HG02571 (cell line): ENCODE measurements around the gene CEP290.
A peak's percentile ranks its signal among the peaks of the same experiment; 100 is the strongest.
"Not testable (repeated sequence)": the region's sequence is repeated elsewhere in the genome, so short reads cannot be mapped to it uniquely, and the experiment has no call there.

Source experiments
- ATAC-seq: cut with Tn5 transposase; IDR thresholded peaks from one replicate; pipeline ENCODE4 v1.9.1; 2021; ENCODE audit warnings: mild to moderate bottlenecking, moderate library complexity; ENCODE audit not compliant: unreplicated experiment

Gene CEP290

DNA sequence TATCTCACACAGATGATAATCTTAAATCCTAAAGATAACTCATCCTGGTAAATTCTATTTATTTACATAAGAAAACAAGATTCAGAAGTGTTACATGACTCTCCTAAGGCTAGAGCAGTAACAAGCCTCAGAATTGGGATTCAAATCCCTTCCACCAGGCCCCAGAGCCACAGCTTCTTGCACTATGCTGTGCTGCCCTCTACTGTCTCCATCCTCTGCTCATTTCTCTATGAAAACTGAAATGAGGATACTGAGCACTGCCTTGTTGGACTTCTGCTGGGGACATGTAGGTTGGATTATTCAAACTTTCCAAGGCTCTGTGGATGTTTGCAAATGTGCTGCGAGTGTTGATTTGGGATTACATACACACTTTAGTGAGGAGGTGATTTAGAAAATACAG lies 89.2 kb downstream of the CEP290 start:
- ATAC-seq: no peak

DNA sequence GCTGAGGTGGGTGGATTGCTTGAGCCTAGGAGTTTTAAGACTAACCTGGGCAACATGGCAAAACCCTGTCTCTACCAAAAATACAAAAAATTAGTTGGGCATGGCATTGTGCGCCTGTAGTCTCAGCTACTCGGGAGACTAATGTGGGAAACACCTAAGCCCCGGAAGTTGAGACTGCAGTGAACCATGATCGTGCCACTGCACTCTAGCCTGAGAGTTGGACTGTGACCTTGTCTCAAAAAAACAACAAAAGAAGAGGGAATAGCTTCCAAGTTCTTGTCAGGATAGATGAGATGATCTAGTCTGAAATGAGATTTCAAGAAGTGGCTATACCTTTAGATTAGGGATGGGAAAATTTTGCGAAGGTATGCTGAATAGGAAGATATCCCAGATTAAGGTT lies 97.9 kb downstream of the CEP290 start:
- ATAC-seq: no peak

DNA sequence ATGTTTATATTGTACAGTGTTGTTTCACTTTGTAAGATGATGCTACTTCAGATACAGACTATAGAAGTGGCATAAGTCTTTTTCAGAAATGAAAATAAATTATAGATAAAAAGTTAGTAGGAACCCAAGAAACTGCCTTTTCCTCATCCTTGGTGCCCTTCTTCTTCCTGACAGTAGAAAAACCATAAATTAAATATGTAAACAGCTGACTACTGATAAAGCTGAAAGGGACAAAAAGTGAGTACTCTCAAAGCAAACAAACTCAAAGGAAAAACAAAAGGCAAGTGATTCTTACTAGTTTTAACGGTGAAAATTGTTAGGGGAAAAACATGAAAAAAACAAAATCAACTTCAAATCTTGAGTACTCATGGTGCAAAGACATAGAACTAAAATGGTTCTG lies 104.1 kb downstream of the CEP290 start:
- no peak for ATAC-seq

DNA sequence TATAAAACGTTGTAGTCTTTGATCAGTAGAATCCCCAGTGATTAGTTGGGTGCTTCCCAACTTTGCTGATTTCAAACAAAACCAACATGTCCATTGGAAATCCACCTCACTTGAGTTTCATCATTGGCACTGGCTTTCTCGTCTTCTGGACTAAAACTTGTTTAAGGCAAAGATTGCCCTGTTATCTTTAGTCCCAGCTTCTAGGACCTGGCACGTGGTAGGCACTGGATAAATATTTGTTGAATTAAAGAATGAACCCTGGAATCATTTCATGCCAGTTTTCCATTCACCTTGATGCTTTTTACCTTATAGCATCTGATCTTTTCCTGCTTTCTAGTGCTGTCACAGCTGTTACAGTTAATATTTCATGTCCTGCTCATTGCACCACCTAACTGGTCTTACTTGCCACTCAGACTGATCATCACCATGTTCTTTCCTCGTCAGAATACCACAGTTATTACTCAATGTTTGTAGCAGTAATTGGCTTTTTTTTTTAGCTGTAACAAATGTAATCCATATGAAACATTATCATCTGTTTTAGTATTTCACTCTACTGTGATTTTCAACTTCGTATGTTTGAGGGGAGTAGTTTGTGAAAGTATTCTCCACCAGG lies 105.4 kb downstream of the CEP290 start:
- no peak for ATAC-seq

DNA sequence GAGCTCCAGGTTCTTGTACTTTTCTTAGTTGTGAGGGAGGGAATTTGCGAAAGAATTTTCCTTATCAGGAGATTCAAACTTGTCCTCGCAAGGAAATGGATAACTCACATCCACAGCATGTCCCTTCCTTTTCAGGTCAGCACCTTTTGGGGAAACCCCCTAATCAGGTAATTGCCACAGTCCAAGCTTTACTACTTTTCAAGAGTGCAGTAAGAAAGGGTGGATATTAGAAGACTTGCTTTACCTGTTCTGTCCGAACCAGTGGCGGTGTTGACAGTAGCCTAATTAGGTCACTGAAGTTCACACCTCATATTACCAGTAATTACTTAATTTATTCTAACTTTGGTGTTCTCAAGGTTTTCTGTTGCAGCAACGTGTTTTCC lies 106.0 kb downstream of the CEP290 start:
- peak; percentile 19 for ATAC-seq

DNA sequence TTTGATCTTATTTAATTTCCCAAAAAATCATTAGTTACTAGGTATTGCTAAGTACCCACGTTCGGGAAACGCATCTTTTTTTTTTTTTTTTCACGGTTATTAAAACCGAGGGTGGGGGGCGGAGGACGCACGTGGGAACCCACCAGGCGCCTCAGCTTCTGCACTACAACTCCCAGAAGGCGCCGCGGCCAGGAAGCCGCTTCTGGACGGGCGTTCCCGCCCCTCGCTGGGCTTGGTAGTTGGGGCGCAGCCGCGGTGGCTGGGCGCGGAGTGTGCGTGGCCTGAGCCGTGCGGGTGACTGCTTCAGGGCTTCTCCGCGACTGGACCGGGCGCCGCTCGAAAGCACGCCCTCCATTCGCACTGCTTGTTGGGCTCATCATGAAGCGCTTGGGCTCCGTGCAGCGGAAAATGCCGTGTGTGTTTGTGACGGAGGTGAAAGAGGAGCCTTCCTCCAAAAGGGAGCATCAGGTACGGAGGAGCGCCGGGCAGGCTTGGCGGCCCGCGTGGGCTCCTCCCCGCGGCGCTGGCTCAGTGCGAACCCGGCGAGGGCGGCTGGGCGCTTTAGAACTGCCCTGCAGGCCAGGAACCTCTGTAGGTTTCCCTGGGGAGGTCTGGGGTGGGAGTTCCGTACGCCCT lies 106.5 kb downstream of the CEP290 start:
- peak; percentile 100 for ATAC-seq

DNA sequence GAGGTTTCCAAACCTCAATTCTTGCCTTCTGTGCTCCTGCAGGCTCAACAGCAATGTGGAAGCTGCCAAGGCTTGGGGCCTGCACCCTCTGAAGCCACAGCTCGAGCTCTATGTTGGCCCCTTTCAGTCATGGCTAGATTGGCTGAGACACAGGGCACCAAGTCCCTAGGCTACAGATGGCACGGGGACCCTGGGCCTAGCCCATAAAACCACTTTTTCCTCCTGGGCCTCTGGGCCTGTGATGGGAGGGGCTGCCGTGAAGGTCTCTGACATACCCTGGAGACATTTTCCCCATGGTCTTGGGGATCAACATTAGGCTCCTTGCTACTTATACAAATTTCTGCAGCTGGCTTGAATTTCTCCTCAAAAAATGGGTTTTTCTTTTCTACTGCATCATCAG lies 110.7 kb downstream of the CEP290 start:
- not testable (repeated sequence) for ATAC-seq

DNA sequence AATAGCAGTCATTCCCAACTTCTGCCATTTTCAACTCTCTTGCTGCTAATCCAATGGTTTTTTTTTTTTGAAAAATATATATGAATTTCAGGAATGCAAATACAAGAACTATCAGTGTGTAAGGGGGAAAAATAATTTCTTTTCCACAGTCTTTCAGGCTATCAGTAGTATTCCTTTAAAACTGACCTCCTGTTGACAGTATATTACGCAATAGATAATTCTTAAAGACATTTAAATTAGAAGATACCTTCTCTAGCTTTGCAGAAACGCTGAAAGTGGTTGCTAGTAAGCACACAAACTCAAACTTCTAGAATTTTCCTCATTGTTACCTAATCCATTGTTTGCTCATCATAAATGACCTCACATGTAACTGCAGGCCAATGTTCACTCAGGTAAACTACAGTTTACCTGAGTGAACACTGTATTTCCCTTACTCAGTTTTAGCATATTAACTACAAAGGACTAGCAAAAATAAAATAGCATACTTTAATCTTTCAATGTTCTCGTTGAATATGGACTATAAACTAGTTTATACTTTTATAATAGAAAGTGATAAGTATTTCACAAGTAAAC lies 112.7 kb downstream of the CEP290 start, which contains the start of gene C12orf50:
TSS of gene C12orf50 (minus strand) at position 309 of the 573 bp plus-strand sequence. CDS start 2,439 bp downstream, outside the sequence.
- no peak for ATAC-seq

DNA sequence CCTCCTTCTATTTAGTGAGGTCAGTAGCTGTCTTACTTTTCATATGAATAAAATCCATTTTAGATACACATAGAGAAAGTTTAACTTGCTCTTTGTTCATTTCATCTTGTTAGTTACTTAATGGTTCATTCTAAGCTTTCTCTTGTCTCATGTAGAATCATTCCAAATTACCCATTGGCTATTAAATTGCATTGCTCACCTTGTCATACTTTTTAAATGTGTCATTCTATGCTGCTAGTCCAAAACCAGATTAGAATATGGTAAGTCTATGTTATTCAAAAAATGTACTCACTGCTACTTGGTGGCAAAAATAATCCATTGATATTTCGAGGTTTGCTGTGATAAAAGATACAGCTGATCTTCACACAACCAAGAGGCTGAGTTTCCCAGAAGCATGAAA lies 115.7 kb downstream of the CEP290 start:
- no peak for ATAC-seq

DNA sequence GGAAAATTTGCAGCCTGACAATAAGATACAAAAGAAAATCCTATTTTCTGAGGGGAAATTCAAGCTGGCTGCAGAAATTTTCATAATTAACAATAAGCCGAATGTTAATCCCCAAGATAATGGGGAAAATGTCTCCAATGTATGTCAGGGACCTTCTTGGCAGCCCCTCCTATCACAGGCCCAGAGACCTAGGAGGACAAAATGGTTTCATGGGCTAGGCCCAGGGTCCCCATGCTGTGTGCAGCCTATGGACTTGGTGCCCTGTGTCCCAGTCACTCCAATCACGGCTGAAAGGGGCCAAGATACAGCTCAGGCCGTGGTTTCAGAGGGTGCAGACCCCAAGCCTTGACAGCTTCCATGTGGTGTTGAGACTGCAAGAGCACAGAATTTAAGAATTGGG lies 123.9 kb downstream of the CEP290 start:
- ATAC-seq: no peak

DNA sequence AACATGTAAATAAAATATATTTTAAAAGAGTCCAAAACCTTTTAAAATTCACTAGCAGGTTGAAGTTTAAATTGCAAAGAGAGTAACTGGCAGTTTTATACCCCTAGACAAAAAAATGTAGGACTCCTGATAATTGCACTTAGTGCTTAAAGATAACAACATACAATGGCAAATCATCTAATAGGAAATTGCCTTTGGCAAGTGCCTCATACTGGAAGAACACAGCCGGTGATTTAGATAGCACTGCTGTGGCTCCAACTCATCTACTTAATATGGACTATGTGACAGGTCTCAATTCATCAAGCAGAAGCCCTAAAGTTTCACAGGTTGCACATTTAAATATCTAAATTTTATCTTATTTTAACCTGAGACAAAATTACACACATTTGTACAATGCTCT lies 126.1 kb downstream of the CEP290 start:
- ATAC-seq: no peak

DNA sequence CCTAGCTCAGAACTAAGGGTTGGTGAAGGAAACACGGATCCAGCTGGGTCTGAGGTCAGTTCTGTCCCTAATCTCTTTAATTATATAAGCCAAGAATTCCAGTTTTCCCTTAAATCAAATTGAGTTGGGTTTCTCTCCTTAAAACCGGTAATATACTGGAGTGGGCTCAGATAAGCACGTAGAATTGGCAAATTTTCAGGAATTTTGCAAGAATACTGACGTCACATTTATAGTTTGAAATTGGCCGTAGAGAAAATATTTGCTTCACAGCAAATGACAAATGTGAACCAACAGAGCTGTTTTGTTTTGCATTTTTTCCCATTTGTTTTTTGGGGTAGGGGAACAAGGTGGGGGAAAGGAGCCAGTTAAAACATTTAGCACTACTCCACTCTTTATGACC lies 130.1 kb downstream of the CEP290 start:
- ATAC-seq: no peak

DNA sequence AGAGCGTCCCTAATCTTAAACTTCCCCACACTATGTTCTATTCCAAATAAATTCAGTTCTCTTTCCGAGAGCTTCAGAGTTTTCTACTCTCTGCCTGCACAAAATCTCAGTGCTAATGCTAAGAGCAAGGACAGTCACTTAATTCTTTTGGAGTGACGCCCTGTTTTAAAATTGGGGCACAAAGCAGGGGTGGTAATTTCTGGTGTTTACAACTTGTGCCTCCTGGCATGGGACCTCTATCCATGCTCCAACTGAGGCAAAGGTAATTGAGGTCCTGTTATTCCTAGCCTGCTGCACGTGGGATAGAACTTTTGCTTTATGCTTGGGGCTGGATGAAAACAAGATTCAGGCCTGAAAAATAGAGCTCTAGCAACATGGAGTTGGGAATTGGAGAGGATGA lies 135.5 kb downstream of the CEP290 start:
- no peak for ATAC-seq

DNA sequence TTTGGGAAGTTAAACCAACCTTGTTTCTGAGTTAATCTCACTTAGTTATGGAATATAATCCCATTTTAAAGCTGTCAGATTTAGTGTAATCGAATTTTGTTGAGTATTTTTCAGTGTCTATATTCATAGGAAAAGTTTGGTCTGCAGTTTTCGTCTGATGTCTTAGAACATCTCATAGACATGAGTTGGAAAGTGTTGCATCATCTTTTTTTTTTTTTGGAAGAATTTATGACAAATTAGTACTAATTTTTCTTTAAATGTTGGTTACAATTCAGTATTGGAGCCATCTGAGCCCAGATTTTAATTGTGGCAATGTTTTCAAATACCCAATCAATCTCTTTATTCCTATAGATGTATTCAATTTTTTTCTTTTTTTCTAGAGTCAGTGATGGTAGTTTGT lies 140.6 kb downstream of the CEP290 start:
- no peak for ATAC-seq
